Coronary artery (tissue), 2 donors: Measurements from ENCODE around the gene TINAGL1.

Experiments used
- DNase-seq: peaks from one replicate; pipeline ENCODE4 v3.0.0-alpha.2; 2017; ENCODE audit warnings: low spot score
- H3K27ac ChIP-seq, 2 donors: fragments of 200-600 bp; sonication (generic); one replicate each; pipeline ENCODE4 v1.5.1; 2016 to 2019
- H3K4me3 ChIP-seq: fragments of 200-600 bp; sonication (generic); 2 replicates; pipeline ENCODE4 v1.5.1; 2016; ENCODE audit warnings: mild to moderate bottlenecking, moderate library complexity
- CTCF ChIP-seq: fragments of 200-600 bp; sonication (generic); IDR thresholded peaks from one replicate; pipeline ENCODE4 v1.5.1; 2019; ENCODE audit warnings: antibody characterized with exemption

Gene TINAGL1

GRCh38 chr1:31552489-31552888 lies 23.8 kb upstream of the TINAGL1 start:
- no peak for TF ChIP-seq CTCF
- DNase-seq: no peak
- Histone ChIP-seq H3K4me3 (no peak overlapping the region), H3K27ac (no peak overlapping the region)

DNA sequence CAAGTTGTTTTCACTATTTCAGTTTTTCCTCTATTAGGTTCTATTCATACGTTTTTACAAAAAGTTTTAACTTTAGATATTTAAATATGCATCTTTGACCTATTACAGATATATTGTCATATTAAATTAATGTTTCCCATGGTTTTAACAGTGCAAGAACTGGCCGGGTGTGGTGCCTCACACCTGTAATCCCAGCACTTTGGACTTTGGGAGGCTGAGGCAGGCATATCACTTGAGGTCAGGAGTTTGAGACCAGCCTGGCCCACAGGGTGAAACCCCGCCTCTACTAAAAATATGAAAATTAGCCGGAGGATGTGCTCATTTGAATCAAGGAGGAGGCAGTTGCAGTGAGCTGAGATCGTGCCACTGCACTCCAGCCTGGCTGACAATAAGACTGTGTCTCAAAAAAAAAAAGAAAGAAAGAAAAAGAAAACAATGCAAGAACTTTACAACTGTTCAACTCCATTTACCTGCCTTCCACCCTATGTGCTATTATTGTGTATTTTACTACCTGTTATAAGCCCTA lies 19.8 kb upstream of the TINAGL1 start:
- no peak for TF ChIP-seq CTCF
- Histone ChIP-seq H3K4me3 (no peak overlapping the region), H3K27ac (no peak overlapping the region)
- DNase-seq: no peak

- no peak for DNase-seq
- H3K4me3 ChIP-seq: no peak overlapping the region
- no peak for TF ChIP-seq CTCF
Observed at GRCh38 chr1:31559715-31560114, 16.6 kb upstream of the TINAGL1 start.

GRCh38 chr1:31560394-31560793 lies 15.9 kb upstream of the TINAGL1 start:
- no peak overlapping the region for H3K4me3 ChIP-seq
- TF ChIP-seq CTCF: no peak
- no peak for DNase-seq
- no peak overlapping the region for H3K27ac ChIP-seq

More at GRCh38 chr1:31559715-31560114, 16.6 kb upstream of the TINAGL1 start:
- no peak overlapping the region for H3K27ac ChIP-seq

DNA sequence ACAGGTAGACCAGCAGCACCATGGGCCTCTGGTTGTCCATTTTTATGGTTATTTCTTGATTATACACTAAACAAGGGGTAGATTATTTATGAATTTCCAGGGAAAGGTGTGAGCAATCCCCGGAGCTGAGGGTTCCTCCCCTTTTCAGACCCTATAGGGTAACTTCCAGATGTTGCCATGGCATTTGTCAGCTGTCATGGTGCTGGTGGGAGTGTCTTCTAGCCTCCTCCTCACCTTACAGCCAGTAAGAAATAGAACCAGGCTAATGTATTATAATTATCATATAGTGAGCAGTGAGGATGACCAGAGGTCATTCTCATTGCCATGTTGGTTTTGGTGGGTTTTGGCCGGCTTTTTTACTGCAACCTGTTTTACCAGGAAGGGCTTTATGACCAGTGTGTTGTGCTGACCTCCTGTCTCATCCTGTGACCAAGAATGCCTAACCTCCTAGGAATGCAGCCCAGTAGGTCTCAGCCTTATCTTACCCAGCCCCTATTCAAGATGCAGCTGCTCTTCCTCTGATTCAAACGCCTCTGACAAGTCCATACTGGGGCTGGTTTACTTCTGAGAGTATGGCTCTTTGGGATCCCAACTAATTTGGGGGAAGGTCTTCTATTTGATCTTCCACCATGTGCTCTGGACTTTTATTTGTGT lies 13.5 kb upstream of the TINAGL1 start:
- H3K4me3 ChIP-seq: no peak overlapping the region
- no peak for DNase-seq
- no peak overlapping the region for H3K27ac ChIP-seq
- TF ChIP-seq CTCF: no peak

- Histone ChIP-seq H3K27ac (peak overlapping the region; percentile 33 to 61), H3K4me3 (no peak overlapping the region)
- no peak for DNase-seq
- no peak for TF ChIP-seq CTCF
Observed at GRCh38 chr1:31564606-31564989, 11.7 kb upstream of the TINAGL1 start.

GRCh38 chr1:31567956-31568570 lies 8.3 kb upstream of the TINAGL1 start:
- no peak for DNase-seq
- no peak for TF ChIP-seq CTCF
- peak overlapping the region; percentile 52 to 82 for H3K27ac ChIP-seq
- H3K4me3 ChIP-seq: no peak overlapping the region
